GM20431 (cell line): ENCODE results near the gene ROBO4.

Experiments
- in situ Hi-C: fragments of 300-500 bp; cut with MseI, MboI; formaldehyde crosslinking; loops from one replicate; pipeline ENCODE4 v1.15.0; 2020; ENCODE audit warnings: low sequenced_read_pairs; ENCODE audit not compliant: unreplicated experiment

ROBO4 gene

GRCh38 chr11:124861670-124862069, 36.0 kb downstream of the ROBO4 start:
- in situ Hi-C loops = no loop called here

GRCh38 chr11:124859171-124859570, 38.5 kb downstream of the ROBO4 start:
- in situ Hi-C loops = no loop called here

GRCh38 chr11:124846070-124846673, 51.5 kb downstream of the ROBO4 start:
- in situ Hi-C loops = loop anchor here (25.0 kb wide), 1 partner anchor 184 kb away; the partner anchor contains the start of genes SIAE and SPA17

- in situ Hi-C loops = loop anchor here (25.0 kb wide), 1 partner anchor 182 kb away; the partner anchor contains the start of genes SIAE and SPA17
These were observed 53.0 kb downstream of the ROBO4 start for GRCh38 chr11:124844664-124845079.

- in situ Hi-C loops = loop anchor here (25.0 kb wide), 1 partner anchor 181 kb away; the partner anchor contains the start of genes SIAE and SPA17
These were observed 54.1 kb downstream of the ROBO4 start for GRCh38 chr11:124843616-124843910.

GRCh38 chr11:124842305-124842704, 55.4 kb downstream of the ROBO4 start:
- in situ Hi-C loops = loop anchor here (25.0 kb wide), 1 partner anchor 180 kb away; the partner anchor contains the start of genes SIAE and SPA17

GRCh38 chr11:124841840-124842239, 55.8 kb downstream of the ROBO4 start:
- in situ Hi-C loops = loop anchor here (25.0 kb wide), 1 partner anchor 180 kb away; the partner anchor contains the start of genes SIAE and SPA17

GRCh38 chr11:124841201-124841600, 56.5 kb downstream of the ROBO4 start:
- in situ Hi-C loops = loop anchor here (25.0 kb wide), 1 partner anchor 179 kb away; the partner anchor contains the start of genes SIAE and SPA17

- in situ Hi-C loops = loop anchor here (25.0 kb wide), 1 partner anchor 178 kb away; the partner anchor contains the start of genes SIAE and SPA17
These were observed 57.0 kb downstream of the ROBO4 start for GRCh38 chr11:124840666-124841065.

- in situ Hi-C loops = loop anchor here (25.0 kb wide), 1 partner anchor 178 kb away; the partner anchor contains the start of genes SIAE and SPA17
These were observed 57.6 kb downstream of the ROBO4 start for GRCh38 chr11:124839972-124840621.

- in situ Hi-C loops = loop anchor here (25.0 kb wide), 1 partner anchor 177 kb away; the partner anchor contains the start of genes SIAE and SPA17
These were observed 58.3 kb downstream of the ROBO4 start for GRCh38 chr11:124839128-124839971.

- in situ Hi-C loops = loop anchor here (25.0 kb wide), 1 partner anchor 176 kb away; the partner anchor contains the start of genes SIAE and SPA17
These were observed 58.9 kb downstream of the ROBO4 start for GRCh38 chr11:124838805-124839127.

- in situ Hi-C loops = loop anchor here (25.0 kb wide), 1 partner anchor 175 kb away; the partner anchor contains the start of genes SIAE and SPA17
These were observed 60.2 kb downstream of the ROBO4 start for GRCh38 chr11:124837491-124837856.

GRCh38 chr11:124835918-124836317, 61.7 kb downstream of the ROBO4 start:
- in situ Hi-C loops = loop anchor here (25.0 kb wide), 1 partner anchor 174 kb away; the partner anchor contains the start of genes SIAE and SPA17

- in situ Hi-C loops = loop anchor here (25.0 kb wide), 1 partner anchor 172 kb away; the partner anchor contains the start of genes SIAE and SPA17
These were observed 63.0 kb downstream of the ROBO4 start for GRCh38 chr11:124834526-124835180.
